Nephron progenitor cell (in vitro differentiated cells): ENCODE measurements around the gene LNPEP.

Source experiments
- DNase-seq: peaks from one replicate; pipeline ENCODE4 v3.0.0; 2021
- H3K27ac Mint-ChIP-seq: 2 replicates; pipeline ENCODE4 v1.8.0; 2021; ENCODE audit warnings: mild to moderate bottlenecking, moderate library complexity, mixed read lengths
- H3K27me3 Mint-ChIP-seq: 2 replicates; pipeline ENCODE4 v1.8.0; 2021; ENCODE audit warnings: mild to moderate bottlenecking, low read depth, mixed read lengths; ENCODE audit not compliant: poor library complexity
- H3K36me3 Mint-ChIP-seq: 2 replicates; pipeline ENCODE4 v1.8.0; 2021; ENCODE audit warnings: low read depth, mixed read lengths
- H3K4me1 Mint-ChIP-seq: 2 replicates; pipeline ENCODE4 v1.8.0; 2021; ENCODE audit warnings: mixed read lengths
- H3K4me3 Mint-ChIP-seq: 2 replicates; pipeline ENCODE4 v1.8.0; 2021; ENCODE audit warnings: mild to moderate bottlenecking, moderate library complexity, mixed read lengths
- H3K9me3 Mint-ChIP-seq: 2 replicates; pipeline ENCODE4 v1.8.0; 2021; ENCODE audit warnings: mild to moderate bottlenecking, moderate library complexity, mixed read lengths
- TF ChIP-seq, protein P1 (sequence below): fragments of 200-600 bp; sonication (generic); IDR thresholded peaks from 2 replicates; pipeline ENCODE4 v1.5.0; 2021; ENCODE audit warnings: antibody characterized with exemption

LNPEP gene

GRCh38 chr5:96942911-96943310 is 7.0 kb downstream of the LNPEP start:
- DNase-seq = no peak
- H3K4me3 Mint-ChIP-seq = no peak overlapping the region
- TF ChIP-seq, protein P1, sequence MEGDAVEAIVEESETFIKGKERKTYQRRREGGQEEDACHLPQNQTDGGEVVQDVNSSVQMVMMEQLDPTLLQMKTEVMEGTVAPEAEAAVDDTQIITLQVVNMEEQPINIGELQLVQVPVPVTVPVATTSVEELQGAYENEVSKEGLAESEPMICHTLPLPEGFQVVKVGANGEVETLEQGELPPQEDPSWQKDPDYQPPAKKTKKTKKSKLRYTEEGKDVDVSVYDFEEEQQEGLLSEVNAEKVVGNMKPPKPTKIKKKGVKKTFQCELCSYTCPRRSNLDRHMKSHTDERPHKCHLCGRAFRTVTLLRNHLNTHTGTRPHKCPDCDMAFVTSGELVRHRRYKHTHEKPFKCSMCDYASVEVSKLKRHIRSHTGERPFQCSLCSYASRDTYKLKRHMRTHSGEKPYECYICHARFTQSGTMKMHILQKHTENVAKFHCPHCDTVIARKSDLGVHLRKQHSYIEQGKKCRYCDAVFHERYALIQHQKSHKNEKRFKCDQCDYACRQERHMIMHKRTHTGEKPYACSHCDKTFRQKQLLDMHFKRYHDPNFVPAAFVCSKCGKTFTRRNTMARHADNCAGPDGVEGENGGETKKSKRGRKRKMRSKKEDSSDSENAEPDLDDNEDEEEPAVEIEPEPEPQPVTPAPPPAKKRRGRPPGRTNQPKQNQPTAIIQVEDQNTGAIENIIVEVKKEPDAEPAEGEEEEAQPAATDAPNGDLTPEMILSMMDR = no peak
- H3K4me1 Mint-ChIP-seq = peaks cover 1% of the 10 kb centered on the region
- H3K27me3 Mint-ChIP-seq = peaks cover 10% of the 10 kb centered on the region
- H3K36me3 Mint-ChIP-seq = peaks cover 12% of the 10 kb centered on the region
- H3K27ac Mint-ChIP-seq = no peak overlapping the region
- H3K9me3 Mint-ChIP-seq = no peaks in the 10 kb centered on the region

DNA sequence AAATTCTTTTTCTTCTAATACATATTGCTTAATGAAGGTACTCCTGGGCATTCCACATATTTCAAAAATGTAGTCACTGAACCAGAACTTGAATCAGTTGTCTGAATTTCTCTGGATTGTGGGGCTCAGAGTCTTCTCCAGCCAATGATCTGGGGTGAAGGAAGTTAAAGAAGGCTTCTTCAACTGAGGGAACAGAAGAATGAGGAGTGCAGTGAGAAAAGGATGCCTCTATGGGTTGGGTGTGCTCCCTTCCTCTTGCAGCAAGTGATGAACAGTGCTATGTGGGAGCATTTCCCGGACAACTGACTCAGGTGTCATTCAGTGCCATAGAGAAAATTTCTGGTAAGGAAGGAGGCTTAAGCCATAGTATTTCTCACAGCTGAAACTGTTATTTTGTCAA is 7.9 kb downstream of the LNPEP start:
- DNase-seq = no peak
- no peaks in the 10 kb centered on the region for H3K4me1 Mint-ChIP-seq
- peaks cover 12% of the 10 kb centered on the region for H3K36me3 Mint-ChIP-seq
- no peak overlapping the region for H3K27ac Mint-ChIP-seq
- H3K9me3 Mint-ChIP-seq = peaks cover 4% of the 10 kb centered on the region
- H3K4me3 Mint-ChIP-seq = no peak overlapping the region
- peaks cover 1% of the 10 kb centered on the region for H3K27me3 Mint-ChIP-seq
- TF ChIP-seq, protein P1 = no peak

DNA sequence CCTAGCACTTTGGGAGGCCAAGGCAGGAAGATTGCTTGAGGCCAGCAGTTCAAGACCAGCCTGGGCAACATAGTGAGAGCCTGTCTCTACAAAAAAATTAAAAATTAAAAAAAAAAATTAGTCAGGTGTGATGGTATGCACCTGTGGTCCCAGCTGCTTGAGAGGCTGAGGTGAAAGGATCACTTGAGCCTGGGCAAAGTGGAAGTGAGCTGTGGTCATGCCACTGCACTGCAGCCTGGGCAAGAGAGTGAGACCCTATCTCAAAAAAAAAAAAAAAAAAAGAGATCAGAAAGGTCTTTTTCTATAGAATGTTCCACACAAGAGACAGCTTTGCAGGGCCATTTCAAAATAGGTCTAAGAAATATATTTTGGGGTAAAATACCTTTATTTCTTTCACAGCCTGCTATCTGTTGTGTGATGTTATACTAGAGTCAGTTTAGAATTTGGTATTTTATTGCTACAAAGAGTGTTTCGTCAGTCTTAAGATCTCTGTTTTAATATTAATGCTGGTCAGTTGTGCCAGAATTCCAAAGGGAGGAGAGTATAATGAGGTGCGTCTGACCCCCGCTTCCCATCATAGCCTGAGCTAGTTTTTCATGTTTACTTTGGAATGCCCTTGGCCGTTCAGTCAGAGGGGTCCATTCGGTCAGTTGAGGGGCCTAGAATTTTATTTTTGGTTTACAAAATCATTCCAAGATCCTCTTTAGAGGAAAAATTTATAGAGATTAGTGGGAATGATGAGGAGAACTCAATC is 9.4 kb downstream of the LNPEP start:
- Mint-ChIP-seq H3K27me3 (peaks cover 3% of the 10 kb centered on the region), H3K36me3 (peaks cover 27% of the 10 kb centered on the region), H3K27ac (no peak overlapping the region), H3K9me3 (peaks cover 19% of the 10 kb centered on the region), H3K4me3 (no peak overlapping the region), H3K4me1 (no peaks in the 10 kb centered on the region)
- TF ChIP-seq, protein P1 = no peak
- no peak for DNase-seq

DNA sequence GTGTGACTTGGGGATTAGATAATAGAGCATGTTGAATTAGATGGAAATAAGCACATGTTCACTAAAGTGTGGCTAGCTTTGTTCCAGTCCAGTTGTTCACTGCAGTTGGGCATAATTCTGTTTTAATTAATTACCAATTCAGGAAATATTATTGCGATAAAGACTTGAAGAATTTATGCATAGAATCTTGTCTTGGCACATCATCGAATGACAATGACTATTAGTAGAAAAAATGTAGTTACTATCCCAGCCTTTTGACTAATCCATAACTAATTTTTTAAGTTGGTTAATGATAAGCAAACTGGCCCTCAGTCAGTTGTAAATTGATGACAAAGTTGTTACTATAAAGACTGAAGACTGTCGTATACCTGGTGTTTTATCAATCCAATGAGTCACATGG is 10.5 kb downstream of the LNPEP start:
- H3K36me3 Mint-ChIP-seq = peaks cover 21% of the 10 kb centered on the region
- H3K27ac Mint-ChIP-seq = no peak overlapping the region
- H3K27me3 Mint-ChIP-seq = peaks cover 3% of the 10 kb centered on the region
- peaks cover 24% of the 10 kb centered on the region for H3K9me3 Mint-ChIP-seq
- TF ChIP-seq, protein P1 = no peak
- DNase-seq = no peak
- no peak overlapping the region for H3K4me3 Mint-ChIP-seq
- H3K4me1 Mint-ChIP-seq = no peaks in the 10 kb centered on the region

- peaks cover 24% of the 10 kb centered on the region for H3K9me3 Mint-ChIP-seq
- TF ChIP-seq, protein P1 = no peak
- peaks cover 3% of the 10 kb centered on the region for H3K27me3 Mint-ChIP-seq
- H3K27ac Mint-ChIP-seq = no peak overlapping the region
- no peak for DNase-seq
- H3K36me3 Mint-ChIP-seq = peaks cover 15% of the 10 kb centered on the region
- no peaks in the 10 kb centered on the region for H3K4me1 Mint-ChIP-seq
- no peak overlapping the region for H3K4me3 Mint-ChIP-seq
Observed at GRCh38 chr5:96952118-96952750, 16.4 kb downstream of the LNPEP start.
